GM23338 (cell line): ENCODE measurements around the gene ZNF385C. TPM values are rescaled to one million over a fixed set of nuclear protein-coding genes. Genes with fewer than 3 reads are reported as not detected.

ENCODE experiments used
- ATAC-seq: fragments of 200-7000 bp; cut with Tn5 transposase; 3 replicates; pipeline ENCODE4 v1.9.1; 2020
- DNase-seq: peaks from one replicate; pipeline ENCODE4 v3.0.0-alpha.2; 2015; ENCODE audit warnings: low spot score
- H2AFZ ChIP-seq: fragments of 200-600 bp; sonication (generic); 2 replicates; pipeline ENCODE4 v1.8.0; 2016; ENCODE audit warnings: antibody characterized with exemption, mild to moderate bottlenecking, moderate library complexity
- H3F3A ChIP-seq: fragments of 200-600 bp; sonication (generic); replicated peaks from 2 replicates; pipeline ENCODE4 v1.8.0; 2017; ENCODE audit warnings: antibody characterized with exemption, mixed run types, low read depth
- H3K27ac ChIP-seq: fragments of 200-600 bp; sonication (generic); 2 replicates; pipeline ENCODE4 v1.6.1; 2016; ENCODE audit warnings: low read depth
- H3K27me3 ChIP-seq: fragments of 200-600 bp; sonication (generic); 2 replicates; pipeline ENCODE4 v1.8.0; 2016; ENCODE audit warnings: mild to moderate bottlenecking, mixed run types, moderate library complexity; ENCODE audit not compliant: insufficient read depth
- H3K36me3 ChIP-seq: fragments of 200-600 bp; sonication (generic); 2 replicates; pipeline ENCODE4 v1.8.0; 2016; ENCODE audit warnings: mild to moderate bottlenecking; ENCODE audit not compliant: insufficient read depth
- H3K4me1 ChIP-seq: fragments of 200-600 bp; sonication (generic); 2 replicates; pipeline ENCODE4 v1.8.0; 2016; ENCODE audit warnings: mild to moderate bottlenecking, moderate library complexity; ENCODE audit not compliant: insufficient read depth
- H3K4me2 ChIP-seq: fragments of 200-600 bp; sonication (generic); 2 replicates; pipeline ENCODE4 v1.7.1; 2017; ENCODE audit warnings: mixed run types
- H3K4me3 ChIP-seq: fragments of 200-600 bp; sonication (generic); 2 replicates; pipeline ENCODE4 v1.6.1; 2016; ENCODE audit warnings: mixed run types
- H3K79me2 ChIP-seq: fragments of 200-600 bp; sonication (generic); replicated peaks from 2 replicates; pipeline ENCODE4 v1.8.0; 2017; ENCODE audit warnings: mild to moderate bottlenecking; ENCODE audit not compliant: insufficient read depth
- H3K9me2 ChIP-seq: fragments of 200-600 bp; sonication (generic); 2 replicates; pipeline ENCODE4 v1.8.0; 2017; ENCODE audit not compliant: insufficient read depth
- H4K20me1 ChIP-seq: fragments of 200-600 bp; sonication (generic); replicated peaks from 2 replicates; pipeline ENCODE4 v1.8.0; 2017; ENCODE audit warnings: mild to moderate bottlenecking; ENCODE audit not compliant: insufficient read depth
- H3K27ac Mint-ChIP-seq: 2 replicates; pipeline ENCODE4 v1.8.0; 2020; ENCODE audit warnings: inconsistent platforms, mild to moderate bottlenecking, moderate library complexity, mixed read lengths
- H3K27me3 Mint-ChIP-seq: 3 replicates; pipeline ENCODE4 v1.8.0; 2022; ENCODE audit warnings: low read depth, mild to moderate bottlenecking, moderate library complexity, mixed read lengths, inconsistent platforms; ENCODE audit not compliant: insufficient read depth, poor library complexity
- H3K36me3 Mint-ChIP-seq: 3 replicates; pipeline ENCODE4 v1.8.0; 2021; ENCODE audit warnings: low read depth, mild to moderate bottlenecking, inconsistent platforms, moderate library complexity, mixed read lengths
- H3K4me1 Mint-ChIP-seq: 3 replicates; pipeline ENCODE4 v1.8.0; 2020; ENCODE audit warnings: mild to moderate bottlenecking, inconsistent platforms, mixed read lengths
- H3K4me3 Mint-ChIP-seq: 3 replicates; pipeline ENCODE4 v1.8.0; 2021; ENCODE audit warnings: moderate library complexity, mild to moderate bottlenecking, inconsistent platforms, mixed read lengths
- H3K9me3 Mint-ChIP-seq: 3 replicates; pipeline ENCODE4 v1.8.0; 2020; ENCODE audit warnings: moderate library complexity, mild to moderate bottlenecking, inconsistent platforms, mixed read lengths
- CREB1 ChIP-seq: fragments of 250-450 bp; sonication (Bioruptor Pico); IDR thresholded peaks from 2 replicates; pipeline ENCODE4 v1.5.0; 2020; ENCODE audit warnings: low read depth, mild to moderate bottlenecking, moderate library complexity
- CTCF ChIP-seq, 2 experiments: fragments of 200-600 bp in 1 of 2; sonication (generic) in 1 of 2; conservative IDR thresholded peaks; 2 replicates each; pipeline versions ENCODE4 v1.5.1 to v1.6.1; 2016 to 2017; ENCODE audit warnings: antibody characterized with exemption in 2 of 2, low read depth in 2 of 2, mild to moderate bottlenecking in 2 of 2, moderate library complexity in 1 of 2
- ETS1 ChIP-seq: IDR thresholded peaks from 2 replicates; pipeline ENCODE4 v1.6.1; 2016; ENCODE audit warnings: antibody characterized with exemption
- EZH2 ChIP-seq: fragments of 200-600 bp; sonication (generic); IDR thresholded peaks from one replicate; pipeline ENCODE4 v1.8.0; 2017; ENCODE audit warnings: antibody characterized with exemption, mild to moderate bottlenecking, low read depth; ENCODE audit not compliant: unreplicated experiment
- EZH2phosphoT487 ChIP-seq: fragments of 200-600 bp; sonication (generic); IDR thresholded peaks from one replicate; pipeline ENCODE4 v1.8.1; 2018; ENCODE audit warnings: antibody characterized with exemption; ENCODE audit not compliant: unreplicated experiment
- JUNB ChIP-seq: IDR thresholded peaks from one replicate; pipeline ENCODE4 v1.6.1; 2016; ENCODE audit warnings: antibody characterized with exemption; ENCODE audit not compliant: unreplicated experiment
- NANOG ChIP-seq: IDR thresholded peaks from 2 replicates; pipeline ENCODE4 v1.6.1; 2016; ENCODE audit warnings: antibody characterized with exemption, borderline replicate concordance
- POLR2AphosphoS5 ChIP-seq: IDR thresholded peaks from 2 replicates; pipeline ENCODE4 v1.6.1; 2016; ENCODE audit warnings: antibody characterized with exemption, low read depth
- REST ChIP-seq: IDR thresholded peaks from one replicate; pipeline ENCODE4 v1.6.1; 2018; ENCODE audit warnings: antibody characterized with exemption; ENCODE audit not compliant: unreplicated experiment
- STAT1 ChIP-seq: IDR thresholded peaks from one replicate; pipeline ENCODE4 v1.6.1; 2016; ENCODE audit warnings: antibody characterized with exemption; ENCODE audit not compliant: unreplicated experiment
- ZNF114 ChIP-seq: fragments of 250-450 bp; sonication (Bioruptor Pico); IDR thresholded peaks from 2 replicates; pipeline ENCODE4 v1.5.0; 2020; ENCODE audit warnings: mild to moderate bottlenecking, moderate library complexity
- ZNF331 ChIP-seq: fragments of 250-450 bp; sonication (Bioruptor Pico); IDR thresholded peaks from 2 replicates; pipeline ENCODE4 v1.5.0; 2020; ENCODE audit warnings: low read depth, mild to moderate bottlenecking, moderate library complexity
- polyA plus RNA-seq: library from polyadenylated mRNA; unstranded; fragments of >200 nt; fragmentation: Nextera tagmentation; extraction: Ambion mirVana; gene quantifications from 2 replicates; pipeline ENCODE4 v1.2.1, GENCODE V29; 2016
- total RNA-seq: library from RNA; depleted of rRNA; stranded (reverse); fragments of >200 nt; shearing (Covaris generic); gene quantifications from 2 replicates; pipeline ENCODE4 v1.2.3, GENCODE V29; 2014
- TF ChIP-seq, protein P1 (sequence below): fragments of 250-450 bp; sonication (Bioruptor Pico); IDR thresholded peaks from 2 replicates; pipeline ENCODE4 v1.5.0; 2020; ENCODE audit warnings: mild to moderate bottlenecking, moderate library complexity

The ZNF385C gene
- total and polyA plus RNA-seq, 2 experiments from 2014 or later = 1.9 to 3.1 TPM

- no peaks in the 10 kb centered on the region for H4K20me1 ChIP-seq
- H3K9me3 Mint-ChIP-seq = no peaks in the 10 kb centered on the region
- peaks cover 25% of the 10 kb centered on the region for H3K4me1 Mint-ChIP-seq
- peaks cover 13% of the 10 kb centered on the region for H3K27me3 Mint-ChIP-seq
- ATAC-seq (no peak), DNase-seq (no peak)
- H3K27ac ChIP-seq = no peak overlapping the region
- no peaks in the 10 kb centered on the region for H3F3A ChIP-seq
- H3K4me2 ChIP-seq = no peak overlapping the region
- H3K27ac Mint-ChIP-seq = no peak overlapping the region
- no peak overlapping the region for H3K4me3 ChIP-seq
- no peaks in the 10 kb centered on the region for H3K79me2 ChIP-seq
- no peak overlapping the region for H2AFZ ChIP-seq
- no peaks in the 10 kb centered on the region for H3K36me3 ChIP-seq
- no peaks in the 10 kb centered on the region for H3K36me3 Mint-ChIP-seq
- H3K9me2 ChIP-seq = no peaks in the 10 kb centered on the region
- no peaks in the 10 kb centered on the region for H3K27me3 ChIP-seq
- no peak for TF ChIP-seq CTCF (conservative IDR thresholded peaks at IDR 0.05; ENCODE audit: low read depth in 2 of 2)
- no peak for TF ChIP-seq EZH2phosphoT487
- TF ChIP-seq EZH2 = no peak
- TF ChIP-seq STAT1 = no peak
- no peak for TF ChIP-seq POLR2AphosphoS5
- TF ChIP-seq, protein P1, sequence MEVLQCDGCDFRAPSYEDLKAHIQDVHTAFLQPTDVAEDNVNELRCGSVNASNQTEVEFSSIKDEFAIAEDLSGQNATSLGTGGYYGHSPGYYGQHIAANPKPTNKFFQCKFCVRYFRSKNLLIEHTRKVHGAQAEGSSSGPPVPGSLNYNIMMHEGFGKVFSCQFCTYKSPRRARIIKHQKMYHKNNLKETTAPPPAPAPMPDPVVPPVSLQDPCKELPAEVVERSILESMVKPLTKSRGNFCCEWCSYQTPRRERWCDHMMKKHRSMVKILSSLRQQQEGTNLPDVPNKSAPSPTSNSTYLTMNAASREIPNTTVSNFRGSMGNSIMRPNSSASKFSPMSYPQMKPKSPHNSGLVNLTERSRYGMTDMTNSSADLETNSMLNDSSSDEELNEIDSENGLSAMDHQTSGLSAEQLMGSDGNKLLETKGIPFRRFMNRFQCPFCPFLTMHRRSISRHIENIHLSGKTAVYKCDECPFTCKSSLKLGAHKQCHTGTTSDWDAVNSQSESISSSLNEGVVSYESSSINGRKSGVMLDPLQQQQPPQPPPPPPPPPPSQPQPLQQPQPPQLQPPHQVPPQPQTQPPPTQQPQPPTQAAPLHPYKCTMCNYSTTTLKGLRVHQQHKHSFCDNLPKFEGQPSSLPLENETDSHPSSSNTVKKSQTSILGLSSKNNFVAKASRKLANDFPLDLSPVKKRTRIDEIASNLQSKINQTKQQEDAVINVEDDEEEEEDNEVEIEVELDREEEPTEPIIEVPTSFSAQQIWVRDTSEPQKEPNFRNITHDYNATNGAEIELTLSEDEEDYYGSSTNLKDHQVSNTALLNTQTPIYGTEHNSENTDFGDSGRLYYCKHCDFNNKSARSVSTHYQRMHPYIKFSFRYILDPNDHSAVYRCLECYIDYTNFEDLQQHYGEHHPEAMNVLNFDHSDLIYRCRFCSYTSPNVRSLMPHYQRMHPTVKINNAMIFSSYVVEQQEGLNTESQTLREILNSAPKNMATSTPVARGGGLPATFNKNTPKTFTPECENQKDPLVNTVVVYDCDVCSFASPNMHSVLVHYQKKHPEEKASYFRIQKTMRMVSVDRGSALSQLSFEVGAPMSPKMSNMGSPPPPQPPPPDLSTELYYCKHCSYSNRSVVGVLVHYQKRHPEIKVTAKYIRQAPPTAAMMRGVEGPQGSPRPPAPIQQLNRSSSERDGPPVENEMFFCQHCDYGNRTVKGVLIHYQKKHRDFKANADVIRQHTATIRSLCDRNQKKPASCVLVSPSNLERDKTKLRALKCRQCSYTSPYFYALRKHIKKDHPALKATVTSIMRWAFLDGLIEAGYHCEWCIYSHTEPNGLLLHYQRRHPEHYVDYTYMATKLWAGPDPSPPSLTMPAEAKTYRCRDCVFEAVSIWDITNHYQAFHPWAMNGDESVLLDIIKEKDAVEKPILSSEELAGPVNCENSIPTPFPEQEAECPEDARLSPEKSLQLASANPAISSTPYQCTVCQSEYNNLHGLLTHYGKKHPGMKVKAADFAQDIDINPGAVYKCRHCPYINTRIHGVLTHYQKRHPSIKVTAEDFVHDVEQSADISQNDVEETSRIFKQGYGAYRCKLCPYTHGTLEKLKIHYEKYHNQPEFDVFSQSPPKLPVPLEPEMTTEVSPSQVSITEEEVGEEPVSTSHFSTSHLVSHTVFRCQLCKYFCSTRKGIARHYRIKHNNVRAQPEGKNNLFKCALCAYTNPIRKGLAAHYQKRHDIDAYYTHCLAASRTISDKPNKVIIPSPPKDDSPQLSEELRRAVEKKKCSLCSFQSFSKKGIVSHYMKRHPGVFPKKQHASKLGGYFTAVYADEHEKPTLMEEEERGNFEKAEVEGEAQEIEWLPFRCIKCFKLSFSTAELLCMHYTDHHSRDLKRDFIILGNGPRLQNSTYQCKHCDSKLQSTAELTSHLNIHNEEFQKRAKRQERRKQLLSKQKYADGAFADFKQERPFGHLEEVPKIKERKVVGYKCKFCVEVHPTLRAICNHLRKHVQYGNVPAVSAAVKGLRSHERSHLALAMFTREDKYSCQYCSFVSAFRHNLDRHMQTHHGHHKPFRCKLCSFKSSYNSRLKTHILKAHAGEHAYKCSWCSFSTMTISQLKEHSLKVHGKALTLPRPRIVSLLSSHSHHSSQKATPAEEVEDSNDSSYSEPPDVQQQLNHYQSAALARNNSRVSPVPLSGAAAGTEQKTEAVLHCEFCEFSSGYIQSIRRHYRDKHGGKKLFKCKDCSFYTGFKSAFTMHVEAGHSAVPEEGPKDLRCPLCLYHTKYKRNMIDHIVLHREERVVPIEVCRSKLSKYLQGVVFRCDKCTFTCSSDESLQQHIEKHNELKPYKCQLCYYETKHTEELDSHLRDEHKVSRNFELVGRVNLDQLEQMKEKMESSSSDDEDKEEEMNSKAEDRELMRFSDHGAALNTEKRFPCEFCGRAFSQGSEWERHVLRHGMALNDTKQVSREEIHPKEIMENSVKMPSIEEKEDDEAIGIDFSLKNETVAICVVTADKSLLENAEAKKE (CRISPR knock-in tag) = no peak
- TF ChIP-seq REST = no peak
- no peak for TF ChIP-seq ZNF331 (CRISPR knock-in tag)
- TF ChIP-seq NANOG = no peak
- no peak for TF ChIP-seq ETS1
- no peak for TF ChIP-seq JUNB
- no peak for TF ChIP-seq CREB1 (CRISPR knock-in tag)
- TF ChIP-seq ZNF114 (CRISPR knock-in tag) = no peak
- H3K4me1 ChIP-seq = peaks cover 5% of the 10 kb centered on the region; the same call in 1 of the 2 replicates
- H3K4me3 Mint-ChIP-seq = no peak overlapping the region
Measured at GRCh38 chr17:42031584-42031983, 66.7 kb downstream of the ZNF385C start.
